GM12891 (cell line): ENCODE results near the gene TRUB1.

Experiments used
- PAX5 ChIP-seq: IDR thresholded peaks from 2 replicates; pipeline ENCODE4 v1.6.1; 2011; ENCODE audit warnings: low read length, moderate library complexity, mild to moderate bottlenecking; ENCODE audit not compliant: insufficient read depth, severe bottlenecking
- POLR2A ChIP-seq: IDR thresholded peaks from 2 replicates; pipeline ENCODE4 v1.6.1; 2011; ENCODE audit warnings: low read depth, low read length, control low read depth
- POLR2AphosphoS5 ChIP-seq: IDR thresholded peaks from 2 replicates; pipeline ENCODE4 v1.6.1; 2011; ENCODE audit warnings: low read depth, low read length, control low read depth
- POU2F2 ChIP-seq: IDR thresholded peaks from 2 replicates; pipeline ENCODE4 v1.6.1; 2011; ENCODE audit warnings: low read depth, mild to moderate bottlenecking, control low read depth, low read length, moderate library complexity
- SPI1 ChIP-seq: IDR thresholded peaks from 2 replicates; pipeline ENCODE4 v1.6.1; 2011; ENCODE audit warnings: low read depth, low read length, control low read depth
- TAF1 ChIP-seq: IDR thresholded peaks from 2 replicates; pipeline ENCODE4 v1.6.1; 2011; ENCODE audit warnings: low read depth, low read length, control low read depth

DNA sequence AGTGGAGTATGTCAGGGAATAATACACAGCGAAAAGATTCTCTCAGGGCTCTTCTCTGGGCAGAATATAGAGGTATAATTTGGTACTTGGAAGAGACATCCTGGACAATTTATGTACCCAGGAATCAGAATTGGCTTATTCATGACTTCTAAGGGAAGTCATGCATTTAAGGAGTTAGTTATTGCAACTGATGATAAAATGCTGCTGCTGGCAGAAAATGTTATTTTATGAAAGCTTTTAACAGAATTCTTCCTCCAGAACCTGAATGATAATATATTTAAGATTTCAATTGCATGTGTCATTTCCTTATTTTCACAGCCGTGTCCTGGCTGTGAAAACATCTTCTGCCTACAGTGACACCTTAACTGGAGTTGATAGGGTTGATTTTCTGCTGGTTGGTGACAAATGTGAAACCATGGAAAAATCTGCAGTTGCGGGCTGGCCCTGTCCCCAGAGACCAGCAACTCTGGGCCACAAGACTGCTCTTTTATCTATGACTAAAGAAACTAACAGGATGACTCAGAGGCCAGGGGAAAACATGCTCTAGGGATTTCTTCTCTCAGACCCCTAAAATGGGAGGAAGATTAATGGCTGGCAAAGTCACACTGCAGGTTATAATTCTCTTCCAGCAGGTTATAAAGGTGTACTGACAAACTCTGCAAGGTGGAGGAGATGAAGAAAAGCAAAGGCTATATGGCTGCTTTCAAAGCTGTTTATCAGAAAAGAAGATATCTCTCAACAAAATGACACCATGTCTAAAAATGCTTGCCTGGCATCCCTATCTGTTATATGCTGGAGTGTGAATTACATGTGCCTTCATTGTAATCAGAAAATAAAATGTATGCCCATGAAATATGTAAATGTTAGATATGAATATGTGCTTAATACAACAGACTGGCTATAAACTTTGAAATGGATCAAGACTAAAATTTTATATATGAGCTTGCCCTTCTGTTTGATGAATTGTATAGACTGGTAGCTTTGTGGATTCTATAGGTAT, 12.1 kb upstream of the TRUB1 start:
- no peak for TF ChIP-seq TAF1
- TF ChIP-seq POLR2AphosphoS5 = no peak
- no peak for TF ChIP-seq PAX5
- no peak for TF ChIP-seq POLR2A
- no peak for TF ChIP-seq SPI1
- TF ChIP-seq POU2F2 = no peak
